ENCODE data around the gene ZNF217.

DNA sequence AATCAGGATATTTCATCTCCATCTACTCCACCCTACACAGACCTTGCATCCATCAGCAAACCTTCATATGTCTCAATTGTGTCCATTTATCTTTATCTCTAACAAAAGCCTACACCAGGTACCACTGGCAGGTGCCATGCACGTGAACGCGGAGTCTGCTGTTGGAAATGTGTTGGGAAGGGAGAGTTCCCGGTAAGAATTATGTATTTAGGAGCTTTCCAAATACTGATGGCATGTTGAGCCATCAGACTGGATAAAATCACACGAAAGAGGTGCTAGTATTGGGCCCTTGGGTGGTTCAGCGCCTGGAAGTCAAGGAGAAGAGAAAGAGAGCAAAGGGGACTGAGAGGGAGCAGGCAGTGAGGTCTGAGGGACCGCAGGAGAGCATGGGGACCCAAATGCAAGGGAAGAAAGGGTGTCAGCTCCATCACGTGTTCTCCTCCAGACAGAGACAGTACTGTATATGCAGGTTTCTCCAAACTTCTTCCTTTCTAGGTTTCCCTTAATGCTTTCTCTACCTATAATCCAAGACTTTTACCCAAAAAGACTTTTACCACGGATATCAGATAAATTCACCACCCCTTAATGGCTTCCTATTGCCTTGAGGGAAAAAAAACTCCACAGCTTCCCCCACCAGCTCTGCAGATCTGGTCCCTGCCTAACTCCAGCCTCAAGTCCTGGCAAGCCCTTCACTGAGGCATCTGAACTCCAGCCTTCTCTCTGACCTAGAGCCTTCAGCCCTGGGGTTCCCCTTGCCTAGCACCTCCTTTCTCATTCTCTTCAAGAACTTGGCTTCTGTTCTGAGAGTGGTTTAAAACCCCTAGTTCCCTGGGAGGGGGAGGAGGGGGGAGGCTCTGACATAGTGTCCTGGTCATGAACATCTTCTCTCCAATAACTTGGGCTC, 4.8 kb upstream of the ZNF217 start:
- TF ChIP-seq, protein P1, sequence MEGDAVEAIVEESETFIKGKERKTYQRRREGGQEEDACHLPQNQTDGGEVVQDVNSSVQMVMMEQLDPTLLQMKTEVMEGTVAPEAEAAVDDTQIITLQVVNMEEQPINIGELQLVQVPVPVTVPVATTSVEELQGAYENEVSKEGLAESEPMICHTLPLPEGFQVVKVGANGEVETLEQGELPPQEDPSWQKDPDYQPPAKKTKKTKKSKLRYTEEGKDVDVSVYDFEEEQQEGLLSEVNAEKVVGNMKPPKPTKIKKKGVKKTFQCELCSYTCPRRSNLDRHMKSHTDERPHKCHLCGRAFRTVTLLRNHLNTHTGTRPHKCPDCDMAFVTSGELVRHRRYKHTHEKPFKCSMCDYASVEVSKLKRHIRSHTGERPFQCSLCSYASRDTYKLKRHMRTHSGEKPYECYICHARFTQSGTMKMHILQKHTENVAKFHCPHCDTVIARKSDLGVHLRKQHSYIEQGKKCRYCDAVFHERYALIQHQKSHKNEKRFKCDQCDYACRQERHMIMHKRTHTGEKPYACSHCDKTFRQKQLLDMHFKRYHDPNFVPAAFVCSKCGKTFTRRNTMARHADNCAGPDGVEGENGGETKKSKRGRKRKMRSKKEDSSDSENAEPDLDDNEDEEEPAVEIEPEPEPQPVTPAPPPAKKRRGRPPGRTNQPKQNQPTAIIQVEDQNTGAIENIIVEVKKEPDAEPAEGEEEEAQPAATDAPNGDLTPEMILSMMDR (IDR thresholded peaks at IDR 0.05) = no peak
- no peak for TF ChIP-seq POLR2A (IDR thresholded peaks at IDR 0.05)

Data from thyroid gland (tissue), 4 donors.